Measurements from ENCODE around the gene HOXA11. TPM values are rescaled to one million over a fixed set of nuclear protein-coding genes. Genes with fewer than 3 reads are reported as not detected.

Gene HOXA11
- total RNA-seq, 1 donor from 2014 or later = not detected

GRCh38 chr7:27221201-27221797 is 36.3 kb upstream of the HOXA11 start:
- H3K36me3 Mint-ChIP-seq (ENCODE audit: low read depth) = no peaks in the 10 kb centered on the region
- no peak for DNase-seq (ENCODE audit: low spot score)
- H3K4me3 Mint-ChIP-seq (ENCODE audit: unreplicated experiment) = no peak overlapping the region
- H3K27ac Mint-ChIP-seq (ENCODE audit: unreplicated experiment) = no peak overlapping the region
- H3K9me3 Mint-ChIP-seq (ENCODE audit: low read depth) = no peaks in the 10 kb centered on the region
- peaks cover 6% of the 10 kb centered on the region for H3K4me1 Mint-ChIP-seq (ENCODE audit: low read depth)
- TF ChIP-seq CTCF (IDR thresholded peaks at IDR 0.05) = no peak
- H3K27me3 Mint-ChIP-seq (ENCODE audit: low read depth) = peaks cover 66% of the 10 kb centered on the region

- H3K36me3 Mint-ChIP-seq (ENCODE audit: low read depth) = no peaks in the 10 kb centered on the region
- peaks cover 69% of the 10 kb centered on the region for H3K27me3 Mint-ChIP-seq (ENCODE audit: low read depth)
- DNase-seq (ENCODE audit: low spot score) = no peak
Observed at GRCh38 chr7:27220440-27220955, 35.5 kb upstream of the HOXA11 start.

GRCh38 chr7:27219821-27220220 is 34.8 kb upstream of the HOXA11 start:
- no peak for TF ChIP-seq CTCF (IDR thresholded peaks at IDR 0.05)
- Mint-ChIP-seq H3K27me3 (ENCODE audit: low read depth) (peaks cover 67% of the 10 kb centered on the region), H3K4me3 (ENCODE audit: unreplicated experiment) (no peak overlapping the region), H3K27ac (ENCODE audit: unreplicated experiment) (no peak overlapping the region), H3K9me3 (ENCODE audit: low read depth) (no peaks in the 10 kb centered on the region), H3K36me3 (ENCODE audit: low read depth) (no peaks in the 10 kb centered on the region), H3K4me1 (ENCODE audit: low read depth) (no peaks in the 10 kb centered on the region)
- DNase-seq (ENCODE audit: low spot score) = no peak

More at GRCh38 chr7:27220440-27220955, 35.5 kb upstream of the HOXA11 start:
- H3K27ac Mint-ChIP-seq (ENCODE audit: unreplicated experiment) = no peak overlapping the region
- H3K4me3 Mint-ChIP-seq (ENCODE audit: unreplicated experiment) = no peak overlapping the region
- H3K4me1 Mint-ChIP-seq (ENCODE audit: low read depth) = peaks cover 6% of the 10 kb centered on the region
- TF ChIP-seq CTCF (IDR thresholded peaks at IDR 0.05) = no peak
- H3K9me3 Mint-ChIP-seq (ENCODE audit: low read depth) = no peaks in the 10 kb centered on the region

- DNase-seq (ENCODE audit: low spot score) = no peak
- Mint-ChIP-seq H3K4me1 (ENCODE audit: low read depth) (peaks cover 6% of the 10 kb centered on the region), H3K4me3 (ENCODE audit: unreplicated experiment) (no peak overlapping the region), H3K9me3 (ENCODE audit: low read depth) (no peaks in the 10 kb centered on the region), H3K27me3 (ENCODE audit: low read depth) (peaks cover 69% of the 10 kb centered on the region), H3K27ac (ENCODE audit: unreplicated experiment) (no peak overlapping the region), H3K36me3 (ENCODE audit: low read depth) (no peaks in the 10 kb centered on the region)
- TF ChIP-seq CTCF (IDR thresholded peaks at IDR 0.05) = no peak
Observed at GRCh38 chr7:27217951-27218350, 32.9 kb upstream of the HOXA11 start.

GRCh38 chr7:27215356-27215755 is 30.3 kb upstream of the HOXA11 start:
- no peak for TF ChIP-seq CTCF (IDR thresholded peaks at IDR 0.05)
- H3K36me3 Mint-ChIP-seq (ENCODE audit: low read depth) = no peaks in the 10 kb centered on the region
- no peaks in the 10 kb centered on the region for H3K9me3 Mint-ChIP-seq (ENCODE audit: low read depth)
- peaks cover 72% of the 10 kb centered on the region for H3K27me3 Mint-ChIP-seq (ENCODE audit: low read depth)
- H3K4me3 Mint-ChIP-seq (ENCODE audit: unreplicated experiment) = no peak overlapping the region
- peaks cover 9% of the 10 kb centered on the region for H3K4me1 Mint-ChIP-seq (ENCODE audit: low read depth)
- H3K27ac Mint-ChIP-seq (ENCODE audit: unreplicated experiment) = no peak overlapping the region
- DNase-seq (ENCODE audit: low spot score) = no peak

Measured in chondrocyte (in vitro differentiated cells).